ENCODE data around the gene RNASE9. TPM values are rescaled to one million over a fixed set of nuclear protein-coding genes. Genes with fewer than 3 reads are reported as not detected.

Gene RNASE9
- total RNA-seq, 2 experiments from 2014 or later = not detected

- no peaks in the 10 kb centered on the region for H3K4me1 ChIP-seq (ENCODE audit: insufficient read depth, low read length)
- no peak overlapping the region for H3K4me3 ChIP-seq (ENCODE audit: low read length)
- ChIA-PET POLR2A (no interaction called here), CTCF (no interaction called here)
- H3K36me3 Mint-ChIP-seq (ENCODE audit: low read depth) = no peaks in the 10 kb centered on the region
- DNase-seq (no peak), ATAC-seq (ENCODE audit: poor library complexity) (no peak)
- H3K27me3 ChIP-seq (ENCODE audit: control insufficient read depth in 1 of 2, insufficient read depth in 2 of 2, low read length in 2 of 2) = no peaks in the 10 kb centered on the region
- no peak for TF ChIP-seq CTCF (IDR thresholded peaks at IDR 0.05)
- H3K36me3 ChIP-seq (ENCODE audit: insufficient read depth, low read length) = no peaks in the 10 kb centered on the region
- H3K27ac Mint-ChIP-seq = no peak overlapping the region
- no peak overlapping the region for H3K27ac ChIP-seq (ENCODE audit: low read depth in 1 of 2, low read length in 2 of 2)
- no peaks in the 10 kb centered on the region for H3K9me3 Mint-ChIP-seq
- H3K9me3 ChIP-seq (ENCODE audit: control insufficient read depth in 1 of 2, insufficient read depth in 1 of 2, low read length in 2 of 2) = no peaks in the 10 kb centered on the region
- no peak overlapping the region for H3K4me3 Mint-ChIP-seq
- H3K27me3 Mint-ChIP-seq = no peaks in the 10 kb centered on the region
- no peaks in the 10 kb centered on the region for H3K4me1 Mint-ChIP-seq (ENCODE audit: low read depth)
- intact Hi-C loops (cut with DNase I, micrococcal nuclease) = loop anchor here in 1 of 2 experiments (5.0 kb wide), 1 partner anchor 40 kb away; no protein-coding TSS in a partner anchor
Measured at GRCh38 chr14:20516921-20517320, 43.9 kb downstream of the RNASE9 start.

- Histone ChIP-seq H3K27ac (ENCODE audit: low read depth in 1 of 2, low read length in 2 of 2) (no peak overlapping the region), H3K9me3 (ENCODE audit: control insufficient read depth in 1 of 2, insufficient read depth in 1 of 2, low read length in 2 of 2) (no peaks in the 10 kb centered on the region), H3K36me3 (ENCODE audit: insufficient read depth, low read length) (no peaks in the 10 kb centered on the region), H3K27me3 (ENCODE audit: control insufficient read depth in 1 of 2, insufficient read depth in 2 of 2, low read length in 2 of 2) (no peaks in the 10 kb centered on the region), H3K4me1 (ENCODE audit: insufficient read depth, low read length) (no peaks in the 10 kb centered on the region), H3K4me3 (ENCODE audit: low read length) (no peak overlapping the region)
- Mint-ChIP-seq H3K27me3 (no peaks in the 10 kb centered on the region), H3K36me3 (ENCODE audit: low read depth) (no peaks in the 10 kb centered on the region), H3K4me3 (no peak overlapping the region), H3K27ac (no peak overlapping the region), H3K9me3 (no peaks in the 10 kb centered on the region), H3K4me1 (ENCODE audit: low read depth) (no peaks in the 10 kb centered on the region)
- TF ChIP-seq CTCF (IDR thresholded peaks at IDR 0.05) = no peak
- ATAC-seq (ENCODE audit: poor library complexity) (no peak), DNase-seq (no peak)
- intact Hi-C loops (cut with DNase I, micrococcal nuclease) = loop anchor here in 1 of 2 experiments (5.0 kb wide), 1 partner anchor 39 kb away; no protein-coding TSS in a partner anchor
- ChIA-PET POLR2A (no interaction called here), CTCF (no interaction called here)
Measured at GRCh38 chr14:20515846-20516245, 45.0 kb downstream of the RNASE9 start.

DNA sequence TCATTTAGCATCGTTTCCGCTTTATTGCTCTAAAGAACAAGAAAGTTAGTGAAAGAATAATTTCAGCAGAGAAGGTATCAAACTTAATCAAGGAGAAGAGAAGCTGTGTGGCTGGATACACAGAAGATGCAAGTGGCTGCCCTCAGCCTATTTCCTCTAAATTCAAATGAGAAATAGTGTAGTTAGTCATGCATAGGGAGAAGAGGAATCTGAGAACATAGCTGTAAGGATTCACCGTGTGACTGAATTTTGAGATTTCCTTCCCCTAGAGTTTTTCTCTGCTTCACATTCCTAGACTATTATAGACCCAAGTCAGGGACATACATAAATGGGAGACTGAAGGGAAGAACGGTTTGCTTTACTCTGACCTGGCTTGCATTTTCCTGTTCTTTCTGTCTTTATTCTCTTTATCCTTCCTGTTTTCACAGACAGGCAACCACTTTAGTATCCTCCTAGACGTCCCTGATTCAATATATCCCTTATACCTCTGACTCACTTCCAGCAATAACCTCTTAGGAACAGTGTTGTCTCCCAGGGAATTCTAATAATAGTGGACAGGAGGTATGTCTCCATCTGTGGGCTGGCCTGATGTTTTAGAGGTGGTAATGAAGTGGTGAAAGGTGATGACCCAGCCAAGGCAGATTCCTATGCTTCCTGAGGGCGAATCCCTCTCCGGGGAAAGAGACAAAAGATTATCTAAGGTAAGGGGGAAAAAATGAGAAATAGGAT is 48.5 kb downstream of the RNASE9 start:
- TF ChIP-seq CTCF (IDR thresholded peaks at IDR 0.05) = no peak
- ChIA-PET POLR2A (no interaction called here), CTCF (no interaction called here)
- no peaks in the 10 kb centered on the region for H3K36me3 ChIP-seq (ENCODE audit: insufficient read depth, low read length)
- Mint-ChIP-seq H3K4me1 (ENCODE audit: low read depth) (no peaks in the 10 kb centered on the region), H3K27me3 (no peaks in the 10 kb centered on the region), H3K27ac (no peak overlapping the region), H3K9me3 (no peaks in the 10 kb centered on the region), H3K4me3 (no peak overlapping the region), H3K36me3 (ENCODE audit: low read depth) (no peaks in the 10 kb centered on the region)
- ATAC-seq (ENCODE audit: poor library complexity) (no peak), DNase-seq (no peak)
- H3K27me3 ChIP-seq (ENCODE audit: control insufficient read depth in 1 of 2, insufficient read depth in 2 of 2, low read length in 2 of 2) = no peaks in the 10 kb centered on the region
- no peak overlapping the region for H3K27ac ChIP-seq (ENCODE audit: low read depth in 1 of 2, low read length in 2 of 2)
- H3K9me3 ChIP-seq (ENCODE audit: control insufficient read depth in 1 of 2, insufficient read depth in 1 of 2, low read length in 2 of 2) = no peaks in the 10 kb centered on the region
- no peak overlapping the region for H3K4me3 ChIP-seq (ENCODE audit: low read length)
- H3K4me1 ChIP-seq (ENCODE audit: insufficient read depth, low read length) = no peaks in the 10 kb centered on the region
- intact Hi-C loops (cut with DNase I, micrococcal nuclease) = no loop called here
